Measurements from ENCODE around the gene TTC7B. TPM values are rescaled to one million over a fixed set of nuclear protein-coding genes. Genes with fewer than 3 reads are reported as not detected.

The TTC7B gene
- total and polyA plus RNA-seq, 9 of the 15 experiments (the other 6 are each of a cell fraction or from before 2014, with no cell fraction given) = 2.2 to 77.2 (median 36.7) TPM

DNA sequence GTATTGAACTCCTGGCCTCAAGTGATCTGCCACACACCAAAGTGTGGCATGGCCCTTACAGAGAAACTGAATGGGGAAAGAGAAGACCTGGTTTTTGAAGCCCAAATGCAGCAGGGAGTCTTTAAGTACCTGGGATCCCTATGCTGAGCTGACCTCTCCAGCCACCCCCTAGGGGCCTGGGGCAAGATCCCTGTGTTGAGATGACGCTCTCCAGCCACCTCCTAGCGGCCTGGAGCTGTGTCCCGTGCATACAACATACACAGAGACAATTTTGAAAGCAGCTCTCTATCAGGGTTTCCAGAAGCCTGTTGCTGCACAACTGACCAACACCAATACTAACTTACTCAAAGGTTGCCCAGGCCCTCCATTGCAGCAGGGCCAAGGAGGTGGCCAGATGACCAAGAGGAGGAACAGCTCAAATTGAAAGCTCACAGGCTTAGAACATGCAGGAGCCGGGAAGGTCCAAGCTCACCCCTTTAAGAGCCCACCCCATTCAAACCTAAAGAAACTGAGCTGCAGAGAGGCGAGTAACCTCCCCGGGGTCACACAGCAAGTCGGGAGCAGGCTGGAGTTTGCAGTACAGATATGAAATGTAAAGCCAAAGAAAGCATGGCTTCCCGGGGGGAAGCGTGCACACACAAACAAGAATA, 31.5 kb downstream of the TTC7B start:
- H3K27me3 ChIP-seq (ENCODE audit: control insufficient read depth in 2 of 2, insufficient read depth in 2 of 2, low read length in 2 of 2) = no peaks in the 10 kb centered on the region
- intact Hi-C loops (cut with micrococcal nuclease) (no loop called here), in situ Hi-C loops (cut with MboI) (no loop called here)
- ChIA-PET CTCF (ENCODE audit: low intra/inter-chr PET ratio) (no interaction called here), POLR2A (interaction anchor here (1.4 kb wide), 1 partner anchor 11 kb away, joined by 5 read pairs; no protein-coding TSS in a partner anchor)
- 80% methylated on average over 8 of the region's 9 CpGs for WGBS (ENCODE audit: insufficient coverage, low coverage, missing lambda C conversion rate)
- peaks cover 8% of the 10 kb centered on the region; the same call in 2 of the 3 replicates for H3K79me2 ChIP-seq (ENCODE audit: control insufficient read depth, insufficient read depth, low read length)
- no peak for ATAC-seq
- BruUV-seq (replicated peaks) = no TSS peak
- H3K9ac ChIP-seq (ENCODE audit: insufficient read depth in 1 of 2, low read depth in 2 of 2, low read length in 2 of 2) = no peak overlapping the region
- no peak for FAIRE-seq
- no peak overlapping the region for H3K4me2 ChIP-seq (ENCODE audit: insufficient read depth, low read length)
- no peaks in the 10 kb centered on the region; a peak in 2 of 5 replicates for H3K4me1 ChIP-seq (replicated peaks in 1 of 2; ENCODE audit: control insufficient read depth in 2 of 2, insufficient read depth in 2 of 2, low read length in 2 of 2)
- H3K4me3 ChIP-seq = no peak overlapping the region
- H3K27ac ChIP-seq (ENCODE audit: extremely low read depth, low read depth, low read length) = no peak overlapping the region
- H3K9me3 ChIP-seq (replicated peaks; ENCODE audit: control insufficient read depth, insufficient read depth, low read depth, low read length) = no peaks in the 10 kb centered on the region
- TF ChIP-seq PHB2 (IDR thresholded peaks at IDR 0.05; ENCODE audit: low read depth) (no peak), ZNF79 (CRISPR knock-in tag; IDR thresholded peaks at IDR 0.05; ENCODE audit: low read depth) (no peak), CBX2 (IDR thresholded peaks at IDR 0.05; ENCODE audit: insufficient read depth, low read length, poor library complexity, severe bottlenecking) (no peak), SMAD1 (IDR thresholded peaks at IDR 0.05; ENCODE audit: low read depth, low read length, partially characterized antibody) (no peak), EWSR1 (IDR thresholded peaks at IDR 0.05; ENCODE audit: borderline replicate concordance, low read depth, partially characterized antibody) (no peak), ZFP1 (CRISPR knock-in tag; IDR thresholded peaks at IDR 0.05) (no peak), MCM3 (IDR thresholded peaks at IDR 0.05) (no peak), SMAD4 (CRISPR knock-in tag; conservative IDR thresholded peaks at IDR 0.05) (no peak), ZNF780A (CRISPR knock-in tag; IDR thresholded peaks at IDR 0.05) (no peak), KAT7 (CRISPR knock-in tag; IDR thresholded peaks at IDR 0.05; ENCODE audit: borderline replicate concordance) (no peak), ZFP36 (IDR thresholded peaks at IDR 0.05; ENCODE audit: low read depth, low read length, partially characterized antibody) (no peak), HLTF (IDR thresholded peaks at IDR 0.05) (no peak)
- TF ChIP-seq, protein P1, sequence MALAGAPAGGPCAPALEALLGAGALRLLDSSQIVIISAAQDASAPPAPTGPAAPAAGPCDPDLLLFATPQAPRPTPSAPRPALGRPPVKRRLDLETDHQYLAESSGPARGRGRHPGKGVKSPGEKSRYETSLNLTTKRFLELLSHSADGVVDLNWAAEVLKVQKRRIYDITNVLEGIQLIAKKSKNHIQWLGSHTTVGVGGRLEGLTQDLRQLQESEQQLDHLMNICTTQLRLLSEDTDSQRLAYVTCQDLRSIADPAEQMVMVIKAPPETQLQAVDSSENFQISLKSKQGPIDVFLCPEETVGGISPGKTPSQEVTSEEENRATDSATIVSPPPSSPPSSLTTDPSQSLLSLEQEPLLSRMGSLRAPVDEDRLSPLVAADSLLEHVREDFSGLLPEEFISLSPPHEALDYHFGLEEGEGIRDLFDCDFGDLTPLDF (CRISPR knock-in tag; IDR thresholded peaks at IDR 0.05) = no peak
- TF ChIP-seq, protein P2, sequence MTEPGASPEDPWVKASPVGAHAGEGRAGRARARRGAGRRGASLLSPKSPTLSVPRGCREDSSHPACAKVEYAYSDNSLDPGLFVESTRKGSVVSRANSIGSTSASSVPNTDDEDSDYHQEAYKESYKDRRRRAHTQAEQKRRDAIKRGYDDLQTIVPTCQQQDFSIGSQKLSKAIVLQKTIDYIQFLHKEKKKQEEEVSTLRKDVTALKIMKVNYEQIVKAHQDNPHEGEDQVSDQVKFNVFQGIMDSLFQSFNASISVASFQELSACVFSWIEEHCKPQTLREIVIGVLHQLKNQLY (CRISPR knock-in tag; conservative IDR thresholded peaks at IDR 0.05) = no peak
- H3K9me1 ChIP-seq (ENCODE audit: control insufficient read depth, insufficient read depth, low read length) = no peaks in the 10 kb centered on the region
- peaks cover 43% of the 10 kb centered on the region for H3K36me3 ChIP-seq (ENCODE audit: control insufficient read depth, insufficient read depth, low read length)
- H4K20me1 ChIP-seq (replicated peaks; ENCODE audit: control insufficient read depth, insufficient read depth, low read length) = no peaks in the 10 kb centered on the region
- no peak overlapping the region for H2AFZ ChIP-seq (ENCODE audit: low read depth, low read length)
- no peak for DNase-seq (ENCODE audit: extremely low read depth in 1 of 4, low spot score in 3 of 4)

All from K562 (cell line).